ENCODE data around the gene TULP1. TPM values are rescaled to one million over a fixed set of nuclear protein-coding genes. Genes with fewer than 3 reads are reported as not detected.

The TULP1 gene
- total and polyA plus RNA-seq, 2 donors from 2014 or later: not detected

DNA sequence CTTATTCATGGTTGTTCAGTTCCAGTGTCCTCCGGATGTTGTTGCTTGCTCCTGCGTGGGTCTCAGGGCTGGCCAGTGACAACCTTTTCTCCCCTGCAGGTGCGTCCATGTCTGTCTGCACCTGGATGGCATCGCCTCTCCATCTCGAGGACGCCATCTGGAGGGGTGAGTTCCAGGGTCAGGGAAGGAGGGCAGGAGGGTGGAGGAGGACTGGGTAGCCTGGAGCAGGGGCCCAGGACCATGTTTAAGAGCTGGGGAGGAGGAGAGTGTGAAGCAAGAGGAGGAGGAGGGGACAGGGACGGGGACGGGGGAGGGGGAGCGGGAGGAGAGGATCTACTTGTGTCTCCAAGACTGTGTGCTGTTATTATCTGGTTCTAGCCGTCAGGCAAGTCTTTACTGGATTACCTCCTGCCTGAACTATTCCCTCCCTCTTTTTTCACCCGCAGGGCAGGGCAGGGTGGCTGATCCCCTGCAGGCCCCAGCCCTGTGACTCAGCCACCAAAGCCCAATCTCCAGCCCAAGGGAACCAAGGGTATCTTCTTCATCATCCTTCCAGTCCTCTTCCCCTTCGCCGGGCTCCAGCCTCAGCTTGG lies 32.2 kb upstream of the TULP1 start:
- no peak for TF ChIP-seq CTCF (IDR thresholded peaks at IDR 0.05; ENCODE audit: borderline replicate concordance, extremely low read depth, insufficient read depth)
- no peaks in the 10 kb centered on the region for H3K9me3 ChIP-seq (ENCODE audit: control insufficient read depth in 2 of 3, insufficient read depth in 1 of 3, low read length in 3 of 3)
- no peak for FAIRE-seq
- no peaks in the 10 kb centered on the region for H3K36me3 ChIP-seq (ENCODE audit: control insufficient read depth in 2 of 3, insufficient read depth in 3 of 3, low read length in 3 of 3)
- no peak overlapping the region for H3K9ac ChIP-seq (ENCODE audit: low read length in 3 of 3)
- H3K4me3 ChIP-seq (ENCODE audit: low read length in 3 of 3): no peak overlapping the region
- DNase-seq: peak in 1 of 5 donors; percentile 37
- H3K4me1 ChIP-seq (ENCODE audit: control insufficient read depth in 2 of 3, insufficient read depth in 2 of 3, low read depth in 1 of 3, low read length in 3 of 3): no peaks in the 10 kb centered on the region
- intact Hi-C loops (cut with DNase I): no loop called here
- no peak overlapping the region for H3K27ac ChIP-seq (ENCODE audit: low read depth in 2 of 2, low read length in 2 of 2)
- no peaks in the 10 kb centered on the region for H3K27me3 ChIP-seq (ENCODE audit: control insufficient read depth, insufficient read depth, low read length)

DNA sequence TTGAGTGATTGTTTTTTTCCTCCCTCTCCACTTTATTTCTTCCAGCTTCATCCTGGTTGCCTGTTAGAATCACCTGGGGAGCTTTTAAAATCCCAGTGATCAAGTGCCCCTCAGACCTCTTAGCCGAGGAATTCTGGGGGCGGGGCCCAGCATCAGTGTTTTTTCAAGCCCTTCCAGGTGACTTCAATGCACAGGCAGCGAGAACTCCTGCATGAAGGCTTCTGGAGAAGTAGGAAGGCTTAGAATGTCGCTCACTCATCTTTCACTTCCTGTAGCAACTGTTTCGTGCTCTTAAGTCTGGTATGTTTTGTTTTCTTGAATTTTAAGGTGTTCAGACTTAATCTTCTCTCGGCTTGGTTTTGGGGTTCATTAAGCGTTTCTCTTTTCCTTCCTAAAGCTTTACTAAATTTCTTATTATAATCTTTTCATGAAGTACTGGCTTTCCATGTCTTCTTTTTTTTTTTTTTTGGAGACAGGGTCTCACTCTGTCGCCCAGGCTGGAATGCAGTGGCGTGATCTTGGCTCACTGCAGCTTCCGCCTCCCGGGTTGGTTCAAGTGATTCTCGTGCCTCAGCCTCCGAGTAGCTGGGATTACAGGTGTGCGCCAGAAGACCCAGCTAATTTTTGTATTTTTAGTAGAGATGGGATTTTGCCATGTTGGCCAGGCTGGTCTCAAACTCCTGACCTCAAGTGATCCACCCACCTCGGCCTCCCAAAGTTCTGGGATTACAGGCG lies 30.9 kb upstream of the TULP1 start:
- no peaks in the 10 kb centered on the region for H3K27me3 ChIP-seq (ENCODE audit: control insufficient read depth, insufficient read depth, low read length)
- no peaks in the 10 kb centered on the region for H3K4me1 ChIP-seq (ENCODE audit: control insufficient read depth in 2 of 3, insufficient read depth in 2 of 3, low read depth in 1 of 3, low read length in 3 of 3)
- DNase-seq (peak in 4 of 5 donors; percentile 9 to 43 (median 28)), FAIRE-seq (no peak)
- H3K36me3 ChIP-seq (ENCODE audit: control insufficient read depth in 2 of 3, insufficient read depth in 3 of 3, low read length in 3 of 3): no peaks in the 10 kb centered on the region
- no peak overlapping the region for H3K9ac ChIP-seq (ENCODE audit: low read length in 3 of 3)
- TF ChIP-seq CTCF (IDR thresholded peaks at IDR 0.05; ENCODE audit: borderline replicate concordance, extremely low read depth, insufficient read depth): no peak
- H3K4me3 ChIP-seq (ENCODE audit: low read length in 3 of 3): no peak overlapping the region
- no peaks in the 10 kb centered on the region for H3K9me3 ChIP-seq (ENCODE audit: control insufficient read depth in 2 of 3, insufficient read depth in 1 of 3, low read length in 3 of 3)
- intact Hi-C loops (cut with DNase I): no loop called here
- no peak overlapping the region for H3K27ac ChIP-seq (ENCODE audit: low read depth in 2 of 2, low read length in 2 of 2)

DNA sequence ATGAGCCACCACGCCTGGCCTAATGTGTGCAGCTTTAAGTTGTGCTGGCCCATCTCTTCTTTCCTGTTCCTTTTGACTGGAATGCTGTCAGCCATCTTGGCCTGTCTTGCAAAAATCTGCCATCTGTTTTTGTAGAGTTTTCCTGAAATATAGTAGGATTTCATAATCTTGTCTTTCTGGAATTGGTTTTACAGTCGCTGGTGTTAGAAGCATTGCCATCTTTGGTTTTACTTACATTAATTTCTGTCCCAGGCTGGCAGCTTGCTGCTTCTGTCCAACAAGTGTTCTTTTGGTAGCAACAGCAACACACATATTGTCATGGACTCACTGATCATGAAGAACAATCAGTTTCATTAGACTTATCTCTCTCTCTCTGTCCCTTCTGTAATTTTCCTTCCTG lies 29.1 kb upstream of the TULP1 start:
- intact Hi-C loops (cut with DNase I): no loop called here
- TF ChIP-seq CTCF (IDR thresholded peaks at IDR 0.05; ENCODE audit: borderline replicate concordance, extremely low read depth, insufficient read depth): no peak
- FAIRE-seq (no peak), DNase-seq (peak in 1 of 5 donors; percentile 1)
- Histone ChIP-seq H3K27me3 (ENCODE audit: control insufficient read depth, insufficient read depth, low read length) (no peaks in the 10 kb centered on the region), H3K4me1 (ENCODE audit: control insufficient read depth in 2 of 3, insufficient read depth in 2 of 3, low read depth in 1 of 3, low read length in 3 of 3) (no peaks in the 10 kb centered on the region), H3K4me3 (ENCODE audit: low read length in 3 of 3) (no peak overlapping the region), H3K36me3 (ENCODE audit: control insufficient read depth in 2 of 3, insufficient read depth in 3 of 3, low read length in 3 of 3) (no peaks in the 10 kb centered on the region), H3K9ac (ENCODE audit: low read length in 3 of 3) (no peak overlapping the region), H3K9me3 (ENCODE audit: control insufficient read depth in 2 of 3, insufficient read depth in 1 of 3, low read length in 3 of 3) (no peaks in the 10 kb centered on the region), H3K27ac (ENCODE audit: low read depth in 2 of 2, low read length in 2 of 2) (no peak overlapping the region)
